Measurements from ENCODE around the gene PKN1. TPM values are rescaled to one million over a fixed set of nuclear protein-coding genes. Genes with fewer than 3 reads are reported as not detected.

PKN1 gene
- total RNA-seq, 1 experiment from 2014 or later = 205 TPM

- DNase-seq (ENCODE audit: low read depth, low spot score) (no peak), ATAC-seq (no peak)
- Histone ChIP-seq H3K27me3 (ENCODE audit: control insufficient read depth, insufficient read depth, low read length) (no peaks in the 10 kb centered on the region), H3K36me3 (ENCODE audit: control insufficient read depth, insufficient read depth, low read length) (no peaks in the 10 kb centered on the region; the same call in 1 of the 2 replicates), H3K4me1 (ENCODE audit: control insufficient read depth, insufficient read depth, low read length) (peaks cover 27% of the 10 kb centered on the region), H3K9me3 (ENCODE audit: control insufficient read depth, insufficient read depth, low read depth, low read length) (no peaks in the 10 kb centered on the region), H3K4me3 (ENCODE audit: low read depth in 2 of 2, low read length in 2 of 2) (peak overlapping the region; percentile 17 to 38), H3K27ac (ENCODE audit: low read length) (peak overlapping the region; percentile 59)
- in situ Hi-C loops (cut with HindIII; ENCODE audit: low pct_unique_long_range_greater_than_20kb, low sequenced_read_pairs) = no loop called here
- TF ChIP-seq CTCF (IDR thresholded peaks at IDR 0.05) (no peak), SIN3A (IDR thresholded peaks at IDR 0.05; ENCODE audit: borderline replicate concordance, insufficient read depth, low read depth, low read length) (no peak), TCF7L2 (IDR thresholded peaks at IDR 0.05; ENCODE audit: low read depth, low read length) (no peak), POLR2AphosphoS5 (IDR thresholded peaks at IDR 0.05; ENCODE audit: low read depth, low read length) (no peak)
- TF ChIP-seq, protein P1, sequence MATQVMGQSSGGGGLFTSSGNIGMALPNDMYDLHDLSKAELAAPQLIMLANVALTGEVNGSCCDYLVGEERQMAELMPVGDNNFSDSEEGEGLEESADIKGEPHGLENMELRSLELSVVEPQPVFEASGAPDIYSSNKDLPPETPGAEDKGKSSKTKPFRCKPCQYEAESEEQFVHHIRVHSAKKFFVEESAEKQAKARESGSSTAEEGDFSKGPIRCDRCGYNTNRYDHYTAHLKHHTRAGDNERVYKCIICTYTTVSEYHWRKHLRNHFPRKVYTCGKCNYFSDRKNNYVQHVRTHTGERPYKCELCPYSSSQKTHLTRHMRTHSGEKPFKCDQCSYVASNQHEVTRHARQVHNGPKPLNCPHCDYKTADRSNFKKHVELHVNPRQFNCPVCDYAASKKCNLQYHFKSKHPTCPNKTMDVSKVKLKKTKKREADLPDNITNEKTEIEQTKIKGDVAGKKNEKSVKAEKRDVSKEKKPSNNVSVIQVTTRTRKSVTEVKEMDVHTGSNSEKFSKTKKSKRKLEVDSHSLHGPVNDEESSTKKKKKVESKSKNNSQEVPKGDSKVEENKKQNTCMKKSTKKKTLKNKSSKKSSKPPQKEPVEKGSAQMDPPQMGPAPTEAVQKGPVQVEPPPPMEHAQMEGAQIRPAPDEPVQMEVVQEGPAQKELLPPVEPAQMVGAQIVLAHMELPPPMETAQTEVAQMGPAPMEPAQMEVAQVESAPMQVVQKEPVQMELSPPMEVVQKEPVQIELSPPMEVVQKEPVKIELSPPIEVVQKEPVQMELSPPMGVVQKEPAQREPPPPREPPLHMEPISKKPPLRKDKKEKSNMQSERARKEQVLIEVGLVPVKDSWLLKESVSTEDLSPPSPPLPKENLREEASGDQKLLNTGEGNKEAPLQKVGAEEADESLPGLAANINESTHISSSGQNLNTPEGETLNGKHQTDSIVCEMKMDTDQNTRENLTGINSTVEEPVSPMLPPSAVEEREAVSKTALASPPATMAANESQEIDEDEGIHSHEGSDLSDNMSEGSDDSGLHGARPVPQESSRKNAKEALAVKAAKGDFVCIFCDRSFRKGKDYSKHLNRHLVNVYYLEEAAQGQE (IDR thresholded peaks at IDR 0.05; ENCODE audit: insufficient read depth in 1 of 2, low read depth in 2 of 2, low read length in 1 of 2) = no peak
- intact Hi-C loops (cut with micrococcal nuclease; ENCODE audit: unreplicated experiment) = no loop called here
- BruUV-seq (replicated peaks) = no TSS peak
- CTCF ChIA-PET = interaction anchor here (0.6 to 0.9 kb wide), 4 partner anchors 10 to 1138 kb away, joined by 3 to 7 read pairs (median 4); no protein-coding TSS in a partner anchor
- POLR2A ChIA-PET = no interaction called here
Measured at GRCh38 chr19:14474827-14475226, 41.7 kb downstream of the PKN1 start.

DNA sequence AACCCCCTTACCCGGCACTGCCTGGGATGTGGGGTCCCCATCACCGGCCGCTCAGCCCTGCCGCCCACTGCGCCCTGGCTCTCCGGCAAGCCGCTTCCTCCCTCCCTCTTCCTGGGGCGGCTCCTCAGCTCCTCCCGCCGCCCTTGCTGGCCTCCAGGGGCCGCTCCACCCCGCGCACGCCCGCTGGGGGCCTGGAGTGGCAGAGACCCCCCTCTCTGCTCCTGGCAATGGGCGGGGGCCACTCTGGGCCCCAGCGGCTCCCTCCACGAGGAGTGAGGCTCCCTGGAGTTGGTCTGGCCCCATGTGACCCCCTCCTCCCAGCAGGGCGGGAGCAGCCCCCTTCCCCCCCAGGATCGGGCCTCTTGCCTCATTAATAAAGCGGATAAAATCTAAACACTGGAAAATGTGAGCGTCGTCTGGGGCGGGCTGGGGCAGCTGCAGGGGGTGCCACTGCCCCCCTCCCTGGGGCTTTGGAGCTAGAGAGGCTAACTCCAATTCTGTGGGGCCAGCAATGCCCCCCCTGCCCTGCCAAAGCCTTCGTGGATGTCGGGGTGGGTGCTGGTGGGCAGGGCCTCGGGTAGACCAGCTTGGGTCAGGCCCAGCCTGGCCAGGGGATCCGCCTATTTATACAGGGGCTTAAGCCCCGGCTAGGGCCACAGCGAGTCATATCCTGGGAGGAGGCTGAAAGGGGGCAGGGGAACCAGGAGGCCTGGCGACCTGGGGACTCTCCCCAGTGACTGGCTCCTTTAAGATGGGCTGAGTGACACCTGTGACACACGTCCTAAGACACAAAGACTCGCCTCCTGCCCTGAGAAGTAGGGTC is 42.4 kb downstream of the PKN1 start, which contains the start of gene PTGER1:
PTGER1 (minus strand) TSS at position 104 of the 823 bp plus-strand sequence. CDS start 1,034 bp downstream, outside the sequence.
- POLR2A ChIA-PET = no interaction called here
- CTCF ChIA-PET = interaction anchor here (0.5 to 0.9 kb wide), 5 partner anchors 9 to 1139 kb away, joined by 3 to 7 read pairs (median 4); no protein-coding TSS in a partner anchor
- peaks cover 27% of the 10 kb centered on the region for H3K4me1 ChIP-seq (ENCODE audit: control insufficient read depth, insufficient read depth, low read length)
- H3K27ac ChIP-seq (ENCODE audit: low read length) = peak within 1 kb of the TSS; percentile 65
- DNase-seq (ENCODE audit: low read depth, low spot score) (no peak), ATAC-seq (peak; percentile 63)
- no peaks in the 10 kb centered on the region for H3K9me3 ChIP-seq (ENCODE audit: control insufficient read depth, insufficient read depth, low read depth, low read length)
- intact Hi-C loops (cut with micrococcal nuclease; ENCODE audit: unreplicated experiment) (no loop called here), in situ Hi-C loops (cut with HindIII; ENCODE audit: low pct_unique_long_range_greater_than_20kb, low sequenced_read_pairs) (no loop called here)
- no peaks in the 10 kb centered on the region; the same call in 1 of the 2 replicates for H3K36me3 ChIP-seq (ENCODE audit: control insufficient read depth, insufficient read depth, low read length)
- H3K27me3 ChIP-seq (ENCODE audit: control insufficient read depth, insufficient read depth, low read length) = no peaks in the 10 kb centered on the region
- no TSS peak for BruUV-seq (replicated peaks)
- H3K4me3 ChIP-seq (ENCODE audit: low read depth in 2 of 2, low read length in 2 of 2) = peak within 1 kb of the TSS; percentile 17 to 38
- peak; percentile 76 for TF ChIP-seq CTCF (IDR thresholded peaks at IDR 0.05)
- TF ChIP-seq, protein P1 (IDR thresholded peaks at IDR 0.05; ENCODE audit: insufficient read depth in 1 of 2, low read depth in 2 of 2, low read length in 1 of 2) = no peak
